ENCODE measurements around the gene WFIKKN1.

Gene WFIKKN1

DNA sequence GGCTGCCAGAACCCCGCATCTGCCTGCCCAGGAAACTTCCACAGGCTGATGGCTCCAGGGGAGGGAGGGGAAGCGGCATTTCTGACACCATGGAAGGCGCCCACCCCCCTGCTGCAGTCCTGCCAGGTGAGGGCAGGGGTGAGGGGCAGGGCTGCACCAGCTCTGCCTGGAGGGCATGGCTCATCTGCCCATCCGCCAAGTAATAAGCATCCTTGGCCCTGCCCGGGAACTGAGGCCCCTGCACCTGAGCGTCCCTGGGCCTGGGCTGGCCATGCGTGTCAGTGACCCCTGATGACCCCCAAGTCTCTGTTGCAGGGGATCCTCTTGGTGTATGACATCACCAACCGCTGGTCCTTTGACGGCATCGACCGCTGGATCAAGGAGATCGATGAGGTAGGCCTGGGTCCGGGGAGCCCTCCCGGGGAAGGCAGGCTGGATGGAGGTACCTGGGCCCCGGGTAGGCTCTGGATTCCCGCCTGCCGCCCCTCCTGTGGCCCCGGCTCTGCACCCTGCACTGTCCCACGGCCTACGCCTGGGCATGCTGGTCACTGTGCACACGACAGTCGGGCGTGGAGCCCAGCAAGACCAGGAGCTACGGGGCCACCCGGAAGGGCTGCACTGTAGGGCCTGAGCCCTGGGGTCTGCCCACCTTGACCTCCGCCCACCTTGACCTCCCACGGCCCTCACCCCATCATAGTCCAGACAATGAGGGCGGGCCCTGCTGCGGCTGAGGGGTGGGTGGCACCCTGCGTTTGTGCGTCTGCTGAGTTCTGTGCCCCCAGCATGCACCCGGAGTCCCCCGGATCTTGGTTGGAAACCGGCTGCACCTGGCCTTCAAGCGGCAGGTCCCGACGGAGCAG lies 5.4 kb upstream of the WFIKKN1 start:
- DNase-seq: no peak

GRCh38 chr16:625977-626765 lies 4.6 kb upstream of the WFIKKN1 start:
- no peak for DNase-seq

GRCh38 chr16:626787-627453 lies 3.9 kb upstream of the WFIKKN1 start:
- DNase-seq: no peak

DNA sequence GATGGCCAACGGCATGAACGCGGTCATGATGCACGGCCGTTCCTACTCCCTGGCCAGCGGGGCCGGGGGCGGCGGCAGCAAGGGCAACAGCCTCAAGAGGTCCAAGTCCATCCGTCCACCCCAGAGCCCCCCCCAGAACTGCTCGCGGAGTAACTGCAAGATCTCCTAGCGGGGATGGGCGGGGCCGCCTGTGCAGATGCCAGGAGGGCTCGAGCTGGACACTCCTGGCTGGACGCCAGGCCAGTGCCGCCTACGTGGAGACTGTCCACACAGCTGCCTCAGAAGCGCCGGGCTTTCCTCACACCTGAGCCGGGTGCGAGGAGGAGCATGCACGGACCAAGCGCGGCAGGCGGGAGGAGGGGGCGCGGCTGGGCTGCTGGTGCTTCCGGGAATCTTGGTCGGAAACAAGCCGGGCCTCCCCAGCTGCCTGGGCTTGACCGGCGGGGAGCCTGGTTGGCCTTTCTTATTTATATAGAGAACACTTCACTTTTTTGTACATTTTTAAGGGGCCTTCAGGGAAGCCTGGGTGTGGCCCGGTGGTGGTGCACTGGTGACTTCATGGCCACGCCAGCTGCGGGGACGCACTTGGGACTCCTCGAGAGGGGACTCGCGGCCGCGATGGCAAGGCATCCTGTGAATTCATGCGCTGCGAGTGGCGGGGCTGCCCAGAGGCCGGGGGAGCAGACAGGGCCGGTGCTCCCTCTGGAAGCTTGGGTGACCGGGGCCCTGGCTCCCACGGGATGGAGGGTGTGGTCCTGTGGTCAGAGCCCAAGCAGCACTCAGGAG lies 3.1 kb upstream of the WFIKKN1 start:
- peak; percentile 46 for DNase-seq

- no peak for DNase-seq
Measured at GRCh38 chr16:628321-629061, 2.3 kb upstream of the WFIKKN1 start.

- DNase-seq: no peak
Measured at GRCh38 chr16:629185-629832, 1.5 kb upstream of the WFIKKN1 start.

DNA sequence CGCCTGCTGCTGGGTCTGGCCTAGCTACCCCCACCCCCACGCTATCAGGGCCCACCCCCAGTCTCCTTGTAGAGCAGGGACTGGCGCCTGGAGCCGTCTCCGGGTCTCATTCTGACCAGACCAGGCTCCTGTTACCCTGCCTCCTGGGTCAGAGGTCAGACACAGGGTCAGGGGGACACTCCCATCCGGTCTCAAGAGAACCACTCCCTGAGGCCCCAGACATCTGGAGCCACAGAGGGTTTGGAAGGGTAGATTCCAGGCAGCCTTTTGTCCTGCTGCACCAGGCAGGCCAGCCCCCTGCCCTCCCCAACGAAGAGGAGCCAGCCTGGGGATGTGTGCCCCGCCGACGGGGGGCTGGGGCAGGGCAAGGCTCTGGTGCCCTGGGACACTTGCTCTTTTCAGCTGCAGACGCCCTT lies 944 bp upstream of the WFIKKN1 start:
- DNase-seq: no peak

DNA sequence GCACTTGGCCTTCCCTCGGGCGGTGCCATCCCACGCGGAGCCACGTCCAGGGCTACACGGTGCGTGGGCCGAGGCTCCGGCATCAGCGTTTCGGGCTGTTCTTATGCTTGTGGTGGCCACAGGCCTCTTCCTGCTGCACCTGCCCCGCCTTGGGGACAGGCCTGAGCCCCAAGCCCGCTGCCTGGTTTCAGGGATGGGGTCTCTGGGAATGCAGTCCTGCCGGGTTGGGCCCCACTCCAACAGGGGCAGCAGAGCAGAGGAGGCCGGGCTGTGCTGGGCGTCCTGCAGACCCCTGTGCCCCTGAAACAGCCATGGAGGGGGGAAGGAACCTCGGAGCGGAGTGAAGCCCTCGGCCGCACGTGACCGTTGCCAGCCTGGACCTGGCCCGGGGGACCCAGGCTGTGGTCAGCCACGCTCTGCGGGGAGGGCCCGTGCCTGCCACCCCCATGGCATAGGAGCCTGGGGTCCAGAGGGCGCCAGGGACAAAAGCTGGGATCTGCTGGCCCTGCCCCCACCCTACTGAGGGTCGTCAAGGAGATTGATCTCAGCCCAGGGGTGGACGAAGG lies 453 bp upstream of the WFIKKN1 start:
- no peak for DNase-seq

DNA sequence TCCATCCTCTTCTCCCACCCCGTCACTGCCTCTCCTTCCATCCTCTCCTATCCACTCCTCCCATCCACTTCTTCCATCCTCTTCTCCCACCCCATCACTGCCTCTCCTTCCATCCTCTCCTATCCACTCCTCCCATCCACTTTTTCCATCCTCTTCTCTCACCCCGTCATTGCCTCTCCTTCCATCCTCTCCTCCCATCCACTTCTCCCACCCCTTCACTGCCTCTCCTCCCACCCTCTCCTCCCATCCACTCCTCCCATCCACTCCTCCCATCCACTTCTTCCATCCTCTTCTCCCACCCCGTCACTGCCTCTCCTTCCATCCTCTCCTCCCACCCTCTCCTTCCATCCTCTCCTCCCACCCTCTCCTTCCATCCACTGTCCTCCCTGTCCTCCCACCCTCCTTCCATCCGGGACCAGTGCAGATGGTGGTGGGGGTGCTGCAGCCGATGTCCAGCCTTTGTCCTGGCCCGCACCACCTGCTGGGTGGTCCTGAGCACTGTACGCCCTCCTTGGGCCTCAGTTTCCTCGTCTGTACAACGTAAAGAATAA lies 1.1 kb downstream of the WFIKKN1 start:
- DNase-seq: no peak

GRCh38 chr16:632486-633335 lies 1.9 kb downstream of the WFIKKN1 start:
- no peak for DNase-seq

GRCh38 chr16:633336-634050 lies 2.7 kb downstream of the WFIKKN1 start:
- no peak for DNase-seq

GRCh38 chr16:634051-634670 lies 3.4 kb downstream of the WFIKKN1 start:
- no peak for DNase-seq

GRCh38 chr16:634996-635395 lies 4.2 kb downstream of the WFIKKN1 start:
- no peak for DNase-seq

DNA sequence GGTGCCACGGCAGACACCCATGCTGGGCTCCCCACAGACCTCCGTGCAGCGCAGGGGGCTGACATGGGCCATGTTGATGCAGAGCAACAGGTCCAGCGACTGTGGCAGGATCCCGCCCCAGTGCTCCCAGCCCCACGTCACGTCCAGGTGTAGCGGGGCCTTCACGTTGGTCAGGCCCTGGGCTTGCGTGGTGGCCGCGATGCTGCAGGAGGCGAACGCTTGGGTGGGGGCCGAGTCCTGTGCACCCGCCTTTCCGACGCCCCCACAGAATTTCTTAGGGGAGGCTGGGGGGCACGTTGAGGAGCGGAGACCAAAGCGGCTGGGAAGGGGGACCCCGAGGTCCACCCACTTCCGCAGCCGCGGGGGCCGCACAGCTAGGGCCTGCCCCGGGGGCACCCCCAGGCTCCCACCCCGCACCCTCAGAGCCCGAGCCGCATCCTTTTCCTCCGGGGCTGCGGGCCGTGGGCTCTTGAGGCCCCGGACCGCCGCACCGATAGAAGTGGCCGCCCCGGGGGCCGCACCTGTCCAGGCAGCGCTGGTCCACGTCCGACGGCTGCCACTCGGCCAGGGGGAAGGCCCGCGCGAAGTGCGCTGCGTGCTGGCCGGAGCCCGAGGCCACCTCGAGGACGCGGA lies 4.9 kb downstream of the WFIKKN1 start:
- peak; percentile 38 for DNase-seq

DNA sequence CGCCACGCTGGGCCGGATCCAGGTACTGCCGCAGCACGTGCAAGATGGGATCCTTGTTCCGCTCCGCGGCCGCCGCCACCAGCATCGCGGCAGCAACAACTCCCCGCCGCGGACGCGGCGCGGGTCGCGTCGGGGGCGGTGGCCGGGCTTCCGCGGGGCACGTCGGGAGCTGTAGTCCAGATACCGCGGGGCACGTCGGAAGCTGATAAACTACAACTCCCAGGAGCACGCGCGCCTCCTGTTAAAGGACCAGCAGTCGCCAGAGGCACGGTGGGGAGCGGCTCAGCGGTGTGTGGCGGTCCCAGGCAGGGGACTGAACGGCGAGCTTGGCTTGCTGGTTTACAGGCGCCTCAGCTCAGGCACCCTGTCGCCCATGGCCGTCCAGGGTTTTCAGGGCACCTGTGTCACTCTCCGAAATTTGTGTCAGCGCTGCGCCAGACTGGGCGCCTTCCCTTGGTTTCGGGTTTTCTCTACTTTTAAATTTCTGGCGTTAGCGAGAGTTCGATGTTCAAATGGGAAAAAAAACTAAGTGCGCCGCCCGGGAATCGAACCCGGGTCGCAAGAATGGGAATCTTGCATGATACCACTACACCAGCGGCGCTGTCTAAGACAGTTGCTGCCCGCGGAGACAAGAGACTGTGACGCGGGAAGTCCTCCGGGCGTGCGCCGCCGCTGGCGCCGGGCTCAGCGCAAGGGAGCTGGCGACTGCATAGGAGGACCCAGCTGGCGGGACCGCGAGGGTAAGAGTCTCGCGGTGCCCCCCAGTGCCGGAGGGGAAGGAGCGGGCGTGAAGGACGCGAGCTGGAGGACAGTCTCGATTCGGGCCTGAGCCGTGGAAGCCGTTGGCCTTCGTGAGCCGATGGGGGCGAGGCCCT lies 5.7 kb downstream of the WFIKKN1 start, which contains the start of gene METTL26:
Gene METTL26, minus strand, starts transcription at position 100 of the 875 bp plus-strand sequence. Its CDS starts 15 bp downstream, at position 85.
- DNase-seq: peak; percentile 99

GRCh38 chr16:637081-638018 lies 6.6 kb downstream of the WFIKKN1 start:
- DNase-seq: peak; percentile 68

Measured in NCI-H69 (cell line).